22Rv1 (cell line): Measurements from ENCODE around the gene SLC9A7.

Source experiments
- ZFX ChIP-seq: fragments of 450-650 bp; IDR thresholded peaks from 2 replicates; pipeline ENCODE4 v1.6.1; 2017; ENCODE audit warnings: antibody characterized with exemption, borderline replicate concordance
- TF ChIP-seq, protein P1 (sequence below): fragments of 450-650 bp; IDR thresholded peaks from 2 replicates; pipeline ENCODE4 v1.5.1; 2017; ENCODE audit warnings: mild to moderate bottlenecking

GRCh38 chrX:46770817-46771163, 11.9 kb upstream of the SLC9A7 start:
- TF ChIP-seq, protein P1, sequence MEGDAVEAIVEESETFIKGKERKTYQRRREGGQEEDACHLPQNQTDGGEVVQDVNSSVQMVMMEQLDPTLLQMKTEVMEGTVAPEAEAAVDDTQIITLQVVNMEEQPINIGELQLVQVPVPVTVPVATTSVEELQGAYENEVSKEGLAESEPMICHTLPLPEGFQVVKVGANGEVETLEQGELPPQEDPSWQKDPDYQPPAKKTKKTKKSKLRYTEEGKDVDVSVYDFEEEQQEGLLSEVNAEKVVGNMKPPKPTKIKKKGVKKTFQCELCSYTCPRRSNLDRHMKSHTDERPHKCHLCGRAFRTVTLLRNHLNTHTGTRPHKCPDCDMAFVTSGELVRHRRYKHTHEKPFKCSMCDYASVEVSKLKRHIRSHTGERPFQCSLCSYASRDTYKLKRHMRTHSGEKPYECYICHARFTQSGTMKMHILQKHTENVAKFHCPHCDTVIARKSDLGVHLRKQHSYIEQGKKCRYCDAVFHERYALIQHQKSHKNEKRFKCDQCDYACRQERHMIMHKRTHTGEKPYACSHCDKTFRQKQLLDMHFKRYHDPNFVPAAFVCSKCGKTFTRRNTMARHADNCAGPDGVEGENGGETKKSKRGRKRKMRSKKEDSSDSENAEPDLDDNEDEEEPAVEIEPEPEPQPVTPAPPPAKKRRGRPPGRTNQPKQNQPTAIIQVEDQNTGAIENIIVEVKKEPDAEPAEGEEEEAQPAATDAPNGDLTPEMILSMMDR, result no peak
- no peak for TF ChIP-seq ZFX
